ENCODE measurements around the gene ADCY3. TPM values are rescaled to one million over a fixed set of nuclear protein-coding genes. Genes with fewer than 3 reads are reported as not detected.

ADCY3 gene
- total RNA-seq, 2 experiments from 2014 or later: 59.5 to 92.8 TPM

DNA sequence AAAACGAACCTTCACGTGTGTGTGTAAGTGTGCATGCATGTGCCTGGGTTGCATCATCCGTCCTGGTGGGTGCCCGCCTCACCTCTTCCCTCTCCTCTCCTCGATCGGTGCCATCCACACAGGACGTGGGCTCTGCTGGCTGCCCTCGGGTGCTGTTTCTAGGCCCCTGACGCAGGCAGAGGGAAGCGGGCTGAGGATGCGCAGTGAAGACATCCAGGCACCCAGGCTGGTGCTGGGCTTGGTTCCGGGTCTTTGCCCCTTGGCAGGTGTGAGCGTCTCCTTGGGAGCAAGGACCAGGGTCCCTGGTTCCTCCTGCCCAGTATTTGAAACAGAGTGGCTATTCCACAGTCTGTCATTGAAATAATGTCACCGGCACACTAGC lies 6.2 kb upstream of the ADCY3 start:
- Mint-ChIP-seq H3K36me3 (ENCODE audit: low read depth) (no peaks in the 10 kb centered on the region), H3K4me3 (no peak overlapping the region)
- intact Hi-C loops (cut with DNase I, micrococcal nuclease): no loop called here

DNA sequence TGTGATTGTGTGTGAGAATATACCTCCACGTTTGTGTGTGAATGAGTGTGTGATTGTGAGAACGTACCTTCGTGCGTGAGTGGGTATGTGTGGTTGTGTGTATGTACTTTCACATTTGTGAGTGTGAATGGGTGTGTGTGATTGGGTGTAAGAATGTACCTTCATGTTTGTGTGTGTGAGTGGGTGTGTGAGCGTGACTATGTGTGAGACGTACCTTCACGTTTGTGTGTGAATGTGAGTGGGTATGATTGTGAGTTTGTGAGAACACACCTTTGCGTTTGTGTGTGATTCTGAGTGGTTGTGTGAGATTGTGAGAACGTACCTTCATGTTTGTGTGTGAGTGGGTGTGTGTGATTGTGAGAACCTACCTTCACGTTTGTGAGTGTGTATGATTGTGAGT lies 5.8 kb upstream of the ADCY3 start:
- ChIA-PET POLR2A (no interaction called here), CTCF (no interaction called here)
- H3K4me1 Mint-ChIP-seq: peaks cover 6% of the 10 kb centered on the region
- H3K27ac Mint-ChIP-seq: no peak overlapping the region
- intact Hi-C loops (cut with DNase I, micrococcal nuclease): no loop called here
- ATAC-seq (no peak), DNase-seq (no peak)
- H3K4me3 Mint-ChIP-seq: no peak overlapping the region
- no peaks in the 10 kb centered on the region for H3K36me3 Mint-ChIP-seq (ENCODE audit: low read depth)
- H3K27me3 Mint-ChIP-seq: no peaks in the 10 kb centered on the region
- no peaks in the 10 kb centered on the region for H3K9me3 Mint-ChIP-seq (ENCODE audit: low read depth)

More for the DNA sequence above, 6.2 kb upstream of the ADCY3 start:
- no peak overlapping the region for H3K27ac Mint-ChIP-seq
- DNase-seq (no peak), ATAC-seq (no peak)
- H3K27me3 Mint-ChIP-seq: no peaks in the 10 kb centered on the region
- H3K4me1 Mint-ChIP-seq: peaks cover 5% of the 10 kb centered on the region
- ChIA-PET POLR2A (no interaction called here), CTCF (no interaction called here)
- no peaks in the 10 kb centered on the region for H3K9me3 Mint-ChIP-seq (ENCODE audit: low read depth)

GRCh38 chr2:24924732-24925131 lies 4.7 kb upstream of the ADCY3 start:
- no peak overlapping the region for H3K27ac Mint-ChIP-seq
- POLR2A ChIA-PET: no interaction called here

GRCh38 chr2:24924266-24924665 lies 4.2 kb upstream of the ADCY3 start:
- H3K4me3 Mint-ChIP-seq: no peak overlapping the region
- H3K27ac Mint-ChIP-seq: no peak overlapping the region
- intact Hi-C loops (cut with DNase I, micrococcal nuclease): no loop called here
- CTCF ChIA-PET: interaction anchor here (0.7 kb wide), 1 partner anchor 52 kb away, joined by 3 read pairs; no protein-coding TSS in a partner anchor
- POLR2A ChIA-PET: no interaction called here
- H3K4me1 Mint-ChIP-seq: peaks cover 7% of the 10 kb centered on the region
- no peak for ATAC-seq
- DNase-seq: no peak
- H3K36me3 Mint-ChIP-seq (ENCODE audit: low read depth): peaks cover under 1% of the 10 kb centered on the region
- H3K27me3 Mint-ChIP-seq: no peaks in the 10 kb centered on the region
- no peaks in the 10 kb centered on the region for H3K9me3 Mint-ChIP-seq (ENCODE audit: low read depth)

More at GRCh38 chr2:24924732-24925131, 4.7 kb upstream of the ADCY3 start:
- H3K36me3 Mint-ChIP-seq (ENCODE audit: low read depth): no peaks in the 10 kb centered on the region
- DNase-seq (no peak), ATAC-seq (no peak)
- no peaks in the 10 kb centered on the region for H3K9me3 Mint-ChIP-seq (ENCODE audit: low read depth)
- no peaks in the 10 kb centered on the region for H3K27me3 Mint-ChIP-seq
- H3K4me3 Mint-ChIP-seq: no peak overlapping the region
- intact Hi-C loops (cut with DNase I, micrococcal nuclease): no loop called here
- peaks cover 6% of the 10 kb centered on the region for H3K4me1 Mint-ChIP-seq
- CTCF ChIA-PET: interaction anchor here (0.7 kb wide), 1 partner anchor 51 kb away, joined by 3 read pairs; no protein-coding TSS in a partner anchor

- no peaks in the 10 kb centered on the region for H3K9me3 Mint-ChIP-seq (ENCODE audit: low read depth)
- DNase-seq (no peak), ATAC-seq (no peak)
- intact Hi-C loops (cut with DNase I, micrococcal nuclease): no loop called here
- no peak overlapping the region for H3K27ac Mint-ChIP-seq
- H3K4me3 Mint-ChIP-seq: no peak overlapping the region
- peaks cover 1% of the 10 kb centered on the region for H3K27me3 Mint-ChIP-seq
- H3K4me1 Mint-ChIP-seq: peaks cover 17% of the 10 kb centered on the region
- peaks cover 7% of the 10 kb centered on the region for H3K36me3 Mint-ChIP-seq (ENCODE audit: low read depth)
- POLR2A ChIA-PET: no interaction called here
- CTCF ChIA-PET: no interaction called here
Measured at GRCh38 chr2:24923106-24923505, 3.1 kb upstream of the ADCY3 start.

- POLR2A ChIA-PET: interaction anchor here (0.6 kb wide), 1 partner anchor 496 kb away, joined by 3 read pairs; no protein-coding TSS in a partner anchor
Measured at GRCh38 chr2:24922556-24922955, 2.5 kb upstream of the ADCY3 start.

GRCh38 chr2:24920809-24921441 lies 888 bp upstream of the ADCY3 start:
- ATAC-seq (no peak), DNase-seq (peak; percentile 52)
- H3K4me1 Mint-ChIP-seq: peaks cover 33% of the 10 kb centered on the region
- no peaks in the 10 kb centered on the region for H3K9me3 Mint-ChIP-seq (ENCODE audit: low read depth)
- H3K36me3 Mint-ChIP-seq (ENCODE audit: low read depth): peaks cover 20% of the 10 kb centered on the region
- peak overlapping the region; percentile 58 for H3K27ac Mint-ChIP-seq
- intact Hi-C loops (cut with DNase I, micrococcal nuclease): loop anchor here (1.0 to 2.0 kb wide), 5 partner anchors 50 to 430 kb away; partner anchors contain the start of genes DNAJC27 (in 2 of the 2), CENPO (in 1 of the 2), NCOA1 (in 1 of the 2) and PTRHD1 (in 1 of the 2)
- ChIA-PET CTCF (interaction anchor here (1.1 kb wide), 1 partner anchor 550 kb away, joined by 3 read pairs; no protein-coding TSS in a partner anchor), POLR2A (no interaction called here)
- peak overlapping the region; percentile 68 for H3K4me3 Mint-ChIP-seq
- H3K27me3 Mint-ChIP-seq: peaks cover 1% of the 10 kb centered on the region

More at GRCh38 chr2:24922556-24922955, 2.5 kb upstream of the ADCY3 start:
- peaks cover 22% of the 10 kb centered on the region for H3K4me1 Mint-ChIP-seq
- no peak overlapping the region for H3K27ac Mint-ChIP-seq
- H3K4me3 Mint-ChIP-seq: no peak overlapping the region
- DNase-seq (no peak), ATAC-seq (no peak)
- no peaks in the 10 kb centered on the region for H3K9me3 Mint-ChIP-seq (ENCODE audit: low read depth)
- CTCF ChIA-PET: no interaction called here
- intact Hi-C loops (cut with DNase I, micrococcal nuclease): no loop called here
- H3K27me3 Mint-ChIP-seq: peaks cover 1% of the 10 kb centered on the region
- H3K36me3 Mint-ChIP-seq (ENCODE audit: low read depth): peaks cover 13% of the 10 kb centered on the region

DNA sequence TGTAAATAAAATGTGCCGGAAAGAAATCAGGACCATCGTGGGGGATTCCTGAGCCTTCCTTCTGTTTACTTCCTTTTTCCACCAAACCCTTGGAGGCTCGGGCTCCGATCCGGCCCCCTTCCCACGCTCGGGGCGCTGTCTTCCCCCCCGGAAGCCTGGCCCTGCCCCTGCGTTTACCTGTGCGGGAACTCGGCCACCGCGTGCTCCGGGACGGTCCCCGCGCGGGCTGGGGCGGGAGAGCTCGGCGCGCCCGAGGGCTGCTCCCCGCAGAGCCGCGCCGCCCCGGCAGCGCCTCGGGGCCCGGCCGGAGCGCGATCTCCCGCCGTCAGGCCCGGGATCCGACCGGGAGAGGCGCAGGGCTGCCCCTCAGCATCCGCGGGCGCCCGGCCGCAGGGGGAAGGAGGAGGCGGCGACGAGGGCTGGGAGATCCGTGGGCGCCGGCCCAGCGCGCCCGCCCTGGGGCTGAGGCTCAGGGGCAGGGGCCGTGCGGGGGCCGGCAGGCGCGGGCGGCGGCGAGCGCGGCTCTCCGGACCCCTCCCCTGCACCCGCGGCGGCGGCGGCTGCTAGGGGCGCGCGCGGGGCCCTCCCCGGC lies 435 bp downstream of the ADCY3 start:
- Mint-ChIP-seq H3K4me3 (peak overlapping the region; percentile 83), H3K27ac (peak overlapping the region; percentile 90), H3K27me3 (peaks cover 1% of the 10 kb centered on the region), H3K36me3 (ENCODE audit: low read depth) (peaks cover 27% of the 10 kb centered on the region), H3K9me3 (ENCODE audit: low read depth) (no peaks in the 10 kb centered on the region), H3K4me1 (peaks cover 38% of the 10 kb centered on the region)
- CTCF ChIA-PET: interaction anchor here (0.7 kb wide), 1 partner anchor 129 kb away, joined by 3 read pairs; no protein-coding TSS in a partner anchor
- ATAC-seq (peak; percentile 34), DNase-seq (peak; percentile 60)
- POLR2A ChIA-PET: interaction anchor here (0.6 kb wide), 1 partner anchor 126 kb away, joined by 3 read pairs; the partner anchor contains the start of genes CENPO and PTRHD1
- intact Hi-C loops (cut with DNase I, micrococcal nuclease): loop anchor here (1.0 to 2.0 kb wide), 5 partner anchors 51 to 429 kb away; partner anchors contain the start of genes DNAJC27 (in 2 of the 2), CENPO (in 1 of the 2), NCOA1 (in 1 of the 2) and PTRHD1 (in 1 of the 2)

GRCh38 chr2:24919037-24919505 lies 966 bp downstream of the ADCY3 start:
- Mint-ChIP-seq H3K27me3 (peaks cover 1% of the 10 kb centered on the region), H3K4me3 (peak overlapping the region; percentile 83), H3K27ac (peak overlapping the region; percentile 90), H3K9me3 (ENCODE audit: low read depth) (no peaks in the 10 kb centered on the region), H3K36me3 (ENCODE audit: low read depth) (peaks cover 29% of the 10 kb centered on the region), H3K4me1 (peaks cover 38% of the 10 kb centered on the region)
- POLR2A ChIA-PET: no interaction called here
- peak; percentile 57 for ATAC-seq
- CTCF ChIA-PET: interaction anchor here (0.7 kb wide), 1 partner anchor 128 kb away, joined by 3 read pairs; no protein-coding TSS in a partner anchor
- intact Hi-C loops (cut with DNase I, micrococcal nuclease): no loop called here
- DNase-seq: peak; percentile 80

- Mint-ChIP-seq H3K27me3 (peaks cover 1% of the 10 kb centered on the region), H3K9me3 (ENCODE audit: low read depth) (no peaks in the 10 kb centered on the region), H3K27ac (peak overlapping the region; percentile 90), H3K4me1 (peaks cover 38% of the 10 kb centered on the region), H3K36me3 (ENCODE audit: low read depth) (peaks cover 33% of the 10 kb centered on the region), H3K4me3 (peak overlapping the region; percentile 83)
- ATAC-seq: no peak
- intact Hi-C loops (cut with DNase I, micrococcal nuclease): no loop called here
- no peak for DNase-seq
- ChIA-PET CTCF (interaction anchor here (0.6 to 0.7 kb wide), 2 partner anchors 128 to 372 kb away, joined by 3 read pairs; no protein-coding TSS in a partner anchor), POLR2A (no interaction called here)
Measured at GRCh38 chr2:24918326-24919036, 1.6 kb downstream of the ADCY3 start.

- CTCF ChIA-PET: interaction anchor here (0.6 kb wide), 1 partner anchor 373 kb away, joined by 3 read pairs; no protein-coding TSS in a partner anchor
- Mint-ChIP-seq H3K4me3 (peak overlapping the region; percentile 83), H3K27ac (no peak overlapping the region), H3K36me3 (ENCODE audit: low read depth) (peaks cover 38% of the 10 kb centered on the region), H3K27me3 (peaks cover 1% of the 10 kb centered on the region), H3K4me1 (peaks cover 38% of the 10 kb centered on the region), H3K9me3 (ENCODE audit: low read depth) (no peaks in the 10 kb centered on the region)
- DNase-seq (no peak), ATAC-seq (no peak)
- intact Hi-C loops (cut with DNase I, micrococcal nuclease): no loop called here
- POLR2A ChIA-PET: interaction anchor here (0.6 kb wide), 1 partner anchor 17 kb away, joined by 3 read pairs; no protein-coding TSS in a partner anchor
Measured at GRCh38 chr2:24917731-24918325, 2.2 kb downstream of the ADCY3 start.
